HepG2 (cell line): ENCODE data around the gene ANKRD6. TPM values are rescaled to one million over a fixed set of nuclear protein-coding genes. Genes with fewer than 3 reads are reported as not detected.

Experiments
- ATAC-seq: fragments of 200-7000 bp; cut with Tn5 transposase; 3 replicates; pipeline ENCODE4 v1.9.1; 2020; ENCODE audit warnings: mild to moderate bottlenecking, moderate library complexity
- BruUV-seq: library from RNA; stranded (reverse); fragments of 400-500 nt; replicated peaks from 2 replicates; lab custom pipeline; 2021; lab: Mats Ljungman, UMichigan
- CTCF ChIA-PET: fragments of 300-600 bp; formaldehyde crosslinking; extraction: SDS; loops from one replicate; lab custom pipeline; 2021; ENCODE audit warnings: low total read pairs, inconsistent platforms, low intra/inter-chr PET ratio; lab: Yijun Ruan, JAX
- POLR2A ChIA-PET: fragments of 350-600 bp; sonication (Branson Sonifier 250); formaldehyde crosslinking; loops from one replicate; lab custom pipeline; 2020; ENCODE audit warnings: antibody characterized with exemption, inconsistent platforms; lab: Yijun Ruan, JAX
- DNase-seq: peaks from one replicate; pipeline ENCODE4 v3.0.0-alpha.2; 2015; ENCODE audit warnings: low spot score
- FAIRE-seq: peaks from 3 replicates; lab custom pipeline; 2011; peaks lifted over from hg19 to GRCh38; lab: Jason Lieb, UNC
- H2AFZ ChIP-seq: one replicate; pipeline ENCODE4 v1.6.1; 2011; ENCODE audit warnings: low read length, inconsistent platforms
- H3K27ac ChIP-seq: fragments of 300-600 bp; 3 replicates; pipeline ENCODE4 v1.8.0; 2011; ENCODE audit warnings: mixed run types, mild to moderate bottlenecking, mixed read lengths, low read length, inconsistent platforms; ENCODE audit not compliant: insufficient read depth; ENCODE audit errors: extremely low read length
- H3K27me3 ChIP-seq, 2 experiments: fragments of 200-600 bp in 1 of 2; 2 replicates in 1 of 2; 3 replicates in 1 of 2; pipeline versions ENCODE4 v1.6.0 to v1.8.0; 2011; ENCODE audit warnings: low read length in 2 of 2, mild to moderate bottlenecking in 2 of 2, moderate library complexity in 2 of 2, inconsistent platforms in 1 of 2; ENCODE audit not compliant: insufficient read depth in 2 of 2, control insufficient read depth in 1 of 2
- H3K36me3 ChIP-seq, 2 experiments: fragments of 200-600 bp in 1 of 2; replicated peaks in 1 of 2; 2 replicates in 1 of 2; 3 replicates in 1 of 2; pipeline versions ENCODE4 v1.5.1 to v1.8.0; 2011; ENCODE audit warnings: low read length in 2 of 2, inconsistent platforms in 1 of 2; ENCODE audit not compliant: insufficient read depth in 2 of 2, control insufficient read depth in 1 of 2
- H3K4me1 ChIP-seq: 2 replicates; pipeline ENCODE4 v1.5.1; 2012; ENCODE audit warnings: low read length, inconsistent platforms; ENCODE audit not compliant: insufficient read depth
- H3K4me2 ChIP-seq: 2 replicates; pipeline ENCODE4 v1.6.0; 2011; ENCODE audit warnings: low read depth, low read length, inconsistent platforms
- H3K4me3 ChIP-seq, 3 experiments: fragments of 200-600 bp in 1 of 3; sonication (generic), shearing (Covaris generic) in 1 of 3; replicated peaks in 1 of 3; 2 replicates each; pipeline ENCODE4 v1.5.1; 2011 to 2016; ENCODE audit warnings: low read length in 3 of 3, inconsistent platforms in 2 of 3, low read depth in 2 of 3, mild to moderate bottlenecking in 2 of 3, control low read depth in 1 of 3, mixed read lengths in 1 of 3; ENCODE audit not compliant: insufficient read depth in 1 of 3
- H3K79me2 ChIP-seq: one replicate; pipeline ENCODE4 v1.6.1; 2011; ENCODE audit warnings: low read length, inconsistent platforms; ENCODE audit not compliant: insufficient read depth
- H3K9ac ChIP-seq: 2 replicates; pipeline ENCODE4 v1.6.0; 2011; ENCODE audit warnings: mild to moderate bottlenecking, low read depth, low read length, inconsistent platforms; ENCODE audit not compliant: insufficient read depth
- H3K9me3 ChIP-seq: 2 replicates; pipeline ENCODE4 v1.5.1; 2012; ENCODE audit warnings: mild to moderate bottlenecking, low read length
- H4K20me1 ChIP-seq: 2 replicates; pipeline ENCODE4 v1.6.0; 2011; ENCODE audit warnings: inconsistent platforms, mild to moderate bottlenecking, low read length, moderate library complexity; ENCODE audit not compliant: insufficient read depth
- FIP1L1 ChIP-seq: fragments of 200-400 bp; formaldehyde crosslinking; IDR thresholded peaks from 2 replicates; pipeline ENCODE4 v1.6.1; 2018; ENCODE audit warnings: low read depth, mild to moderate bottlenecking, low read length, moderate library complexity, borderline replicate concordance; ENCODE audit not compliant: insufficient read depth
- GRHL1 ChIP-seq: sonication (generic); formaldehyde crosslinking; conservative IDR thresholded peaks from 2 replicates; pipeline ENCODE4 v1.8.0; 2022; ENCODE audit warnings: missing genetic modification reagents
- HNF1A ChIP-seq, 2 experiments: sonication (generic) in 1 of 2; formaldehyde crosslinking in 1 of 2; IDR thresholded peaks; 2 replicates each; pipeline versions ENCODE4 v1.4.0 to v1.6.1; 2016 to 2020; ENCODE audit warnings: borderline replicate concordance in 1 of 2, low read depth in 1 of 2, mild to moderate bottlenecking in 1 of 2, missing genetic modification reagents in 1 of 2
- MIER3 ChIP-seq: IDR thresholded peaks from 2 replicates; pipeline ENCODE4 v1.6.1; 2016; ENCODE audit warnings: missing compliant biosample characterization, borderline replicate concordance
- ZNF275 ChIP-seq: sonication (generic); formaldehyde crosslinking; IDR thresholded peaks from 2 replicates; pipeline ENCODE4 v1.8.0; 2022; ENCODE audit warnings: missing genetic modification reagents, mild to moderate bottlenecking, inconsistent platforms, borderline replicate concordance
- ZNF3 ChIP-seq: IDR thresholded peaks from 2 replicates; pipeline ENCODE4 v1.7.0; 2017; ENCODE audit warnings: inconsistent platforms
- ZSCAN20 ChIP-seq: sonication (generic); formaldehyde crosslinking; IDR thresholded peaks from 2 replicates; pipeline ENCODE4 v1.4.0; 2020; ENCODE audit warnings: missing genetic modification reagents, mild to moderate bottlenecking, borderline replicate concordance
- WGBS: methylation state at CpG from one replicate; pipeline ENCODE4 v1.1.6; 2017; ENCODE audit warnings: low lambda C conversion rate; 5-methylcytosine and 5-hydroxymethylcytosine counted together
- in situ Hi-C: cut with HindIII; loops from 2 replicates; pipeline ENCODE4 v1.10.0; 2017; ENCODE audit warnings: low pct_unique_long_range_greater_than_20kb; ENCODE audit not compliant: extremely low pct_ligation_motif_present
- intact Hi-C: fragments of 100-400 bp; cut with micrococcal nuclease; formaldehyde crosslinking; loops from one replicate; pipeline ENCODE4 v1.10.0; 2022; ENCODE audit not compliant: unreplicated experiment
- polyA plus RNA-seq, 8 experiments: library from polyadenylated mRNA; depleted of rRNA in 3 of 8; stranded (reverse) in 7 of 8; unstranded in 1 of 8; fragments of >200 nt; fragmentation: Illumina TruSeq in 4 of 8; extraction: Trizol in 4 of 8; gene quantifications; 2 replicates each; pipeline versions ENCODE4 v1.2.1 to v1.2.3, GENCODE V29; 2011 to 2016; ENCODE audit warnings: low read depth in 4 of 8, missing spikeins in 1 of 8, mixed read lengths in 1 of 8; ENCODE audit not compliant: insufficient read depth in 1 of 8
- total RNA-seq, 5 experiments: library from RNA; depleted of rRNA; stranded (reverse); fragments of >200 nt; fragmentation: Illumina TruSeq; extraction: Trizol; gene quantifications; 2 replicates each; pipeline ENCODE4 v1.2.3, GENCODE V29; 2016; ENCODE audit warnings: low read depth in 1 of 5

Gene ANKRD6
- total and polyA plus RNA-seq, 2 of the 13 experiments (the other 11 are each of a cell fraction or from before 2014, with no cell fraction given), result 0.18 to 0.36 TPM

GRCh38 chr6:89615882-89616281, 182.9 kb downstream of the ANKRD6 start:
- Histone ChIP-seq H3K4me3 (no peak overlapping the region), H4K20me1 (no peaks in the 10 kb centered on the region), H3K4me1 (no peaks in the 10 kb centered on the region), H3K4me2 (no peak overlapping the region), H3K27me3 (peaks cover 0 to 6% of the 10 kb centered on the region in 2 experiments; a peak in 1 of 5 replicates), H3K79me2 (no peaks in the 10 kb centered on the region), H3K36me3 (no peaks in the 10 kb centered on the region), H3K27ac (no peak overlapping the region), H3K9me3 (no peaks in the 10 kb centered on the region), H2AFZ (no peak overlapping the region), H3K9ac (no peak overlapping the region)
- DNase-seq (no peak), FAIRE-seq (no peak), ATAC-seq (no peak)
- ChIA-PET CTCF (no interaction called here), POLR2A (no interaction called here)
- intact Hi-C loops, result no loop called here
- TF ChIP-seq MIER3 (CRISPR knock-in tag) (no peak), HNF1A (IDR thresholded peaks at IDR 0.05; ENCODE audit: low read depth) (no peak), HNF1A (CRISPR knock-in tag; IDR thresholded peaks at IDR 0.05; ENCODE audit: borderline replicate concordance) (no peak), FIP1L1 (no peak), ZSCAN20 (CRISPR knock-in tag) (no peak), ZNF275 (no peak), ZNF3 (no peak), GRHL1 (CRISPR knock-in tag) (no peak)
- in situ Hi-C loops, result no loop called here
- 67% methylated on average over 5 of the region's 5 CpGs for WGBS
- no TSS peak for BruUV-seq
